Tibial artery (tissue), 4 donors: ENCODE measurements around the gene POLR1E.
"Not testable (repeated sequence)": the region's sequence is repeated elsewhere in the genome, so short reads cannot be mapped to it uniquely, and the experiment has no call there.

Experiments used
- DNase-seq, 2 donors: peaks; one replicate each; pipeline ENCODE4 v3.0.0-alpha.2; 2019
- H3K27ac ChIP-seq, 2 donors: fragments of 200-600 bp; sonication (generic) in 1 of 2; 1 replicate in 1 of 2; 2 replicates in 1 of 2; pipeline ENCODE4 v1.5.1; 2018 to 2019; ENCODE audit warnings: mild to moderate bottlenecking in 1 of 2
- H3K27me3 ChIP-seq, 2 donors: fragments of 200-600 bp; sonication (generic) in 1 of 2; one replicate each; pipeline versions ENCODE4 v1.5.1 to v1.6.0; 2016 to 2019
- H3K36me3 ChIP-seq, 3 donors: fragments of 200-600 bp; sonication (generic) in 2 of 3; one replicate each; pipeline ENCODE4 v1.5.1; 2016 to 2019; ENCODE audit warnings: mild to moderate bottlenecking in 2 of 3
- H3K4me1 ChIP-seq, 4 donors: fragments of 200-600 bp; sonication (generic) in 2 of 4; 1 replicate in 3 of 4; 2 replicates in 1 of 4; pipeline ENCODE4 v1.5.1; 2016 to 2019
- H3K4me3 ChIP-seq, 2 donors: fragments of 200-600 bp; sonication (generic) in 1 of 2; 1 replicate in 1 of 2; 2 replicates in 1 of 2; pipeline ENCODE4 v1.5.1; 2018 to 2019; ENCODE audit warnings: mild to moderate bottlenecking in 2 of 2
- H3K9me3 ChIP-seq, 3 donors: fragments of 200-600 bp; sonication (generic) in 1 of 3; one replicate each; pipeline ENCODE4 v1.5.1; 2016 to 2019
- CTCF ChIP-seq, 2 experiments: fragments of 200-600 bp in 1 of 2; fragments of 450-650 bp in 1 of 2; IDR thresholded peaks; one replicate each; pipeline ENCODE4 v1.5.1; 2017 to 2019; ENCODE audit warnings: antibody characterized with exemption in 2 of 2, mild to moderate bottlenecking in 1 of 2, moderate library complexity in 1 of 2
- intact Hi-C: fragments of 100-400 bp; cut with DNase I; formaldehyde crosslinking; loops from one replicate; pipeline ENCODE4 v1.15.0; 2023; ENCODE audit warnings: low total_unique reads

Gene POLR1E

GRCh38 chr9:37471942-37472684 lies 13.6 kb upstream of the POLR1E start:
- TF ChIP-seq CTCF (IDR thresholded peaks at IDR 0.05), result no peak

GRCh38 chr9:37473982-37474381 lies 11.8 kb upstream of the POLR1E start:
- not testable (repeated sequence) for DNase-seq, H3K4me3 ChIP-seq, H3K27me3 ChIP-seq, H3K36me3 ChIP-seq, H3K9me3 ChIP-seq, H3K27ac ChIP-seq
- intact Hi-C loops, result loop anchor here (5.0 to 10.0 kb wide), 2 partner anchors 52 to 121 kb away; partner anchors contain the start of genes GRHPR and TOMM5
- H3K4me1 ChIP-seq, result peaks cover 0 to 17% (median 3%) of the 10 kb centered on the region in 4 donors

More at GRCh38 chr9:37471942-37472684, 13.6 kb upstream of the POLR1E start:
- H3K27ac ChIP-seq, result peak overlapping the region; percentile 72 to 81
- H3K9me3 ChIP-seq, result no peaks in the 10 kb centered on the region
- H3K36me3 ChIP-seq, result no peaks in the 10 kb centered on the region
- H3K4me1 ChIP-seq, result peaks cover 0 to 17% (median 3%) of the 10 kb centered on the region in 4 donors
- intact Hi-C loops, result loop anchor here (5.0 to 10.0 kb wide), 2 partner anchors 50 to 123 kb away; partner anchors contain the start of genes GRHPR and TOMM5
- DNase-seq, result no peak
- no peaks in the 10 kb centered on the region for H3K27me3 ChIP-seq
- H3K4me3 ChIP-seq, result peak overlapping the region; percentile 40 to 45

- Histone ChIP-seq H3K27me3 (peaks cover 0 to 4% of the 10 kb centered on the region in 2 donors), H3K4me3 (no peak overlapping the region), H3K4me1 (peaks cover 0 to 17% (median 3%) of the 10 kb centered on the region in 4 donors), H3K9me3 (no peaks in the 10 kb centered on the region), H3K36me3 (no peaks in the 10 kb centered on the region), H3K27ac (no peak overlapping the region)
- no peak for TF ChIP-seq CTCF (IDR thresholded peaks at IDR 0.05)
- intact Hi-C loops, result loop anchor here (5.0 to 10.0 kb wide), 2 partner anchors 52 to 120 kb away; partner anchors contain the start of genes GRHPR and TOMM5
- DNase-seq, result no peak
Observed at GRCh38 chr9:37474438-37474837, 11.3 kb upstream of the POLR1E start.

GRCh38 chr9:37476930-37477329 lies 8.8 kb upstream of the POLR1E start:
- Histone ChIP-seq H3K27me3 (peaks cover 0 to 4% of the 10 kb centered on the region in 2 donors), H3K36me3 (no peaks in the 10 kb centered on the region), H3K4me3 (no peak overlapping the region), H3K9me3 (no peaks in the 10 kb centered on the region), H3K4me1 (peaks cover 0 to 14% (median 2%) of the 10 kb centered on the region in 4 donors), H3K27ac (no peak overlapping the region)
- TF ChIP-seq CTCF (IDR thresholded peaks at IDR 0.05), result no peak
- intact Hi-C loops, result loop anchor here (10.0 kb wide), 1 partner anchor 118 kb away; the partner anchor contains the start of gene TOMM5
- no peak for DNase-seq

GRCh38 chr9:37477443-37477842 lies 8.3 kb upstream of the POLR1E start:
- DNase-seq, H3K27ac ChIP-seq, H3K36me3 ChIP-seq, H3K9me3 ChIP-seq, H3K27me3 ChIP-seq, H3K4me3 ChIP-seq, H3K4me1 ChIP-seq: not testable (repeated sequence)
- intact Hi-C loops, result loop anchor here (10.0 kb wide), 1 partner anchor 117 kb away; the partner anchor contains the start of gene TOMM5

- not testable (repeated sequence) for H3K27me3 ChIP-seq, H3K36me3 ChIP-seq, DNase-seq, H3K4me3 ChIP-seq, H3K27ac ChIP-seq, H3K4me1 ChIP-seq, H3K9me3 ChIP-seq
- intact Hi-C loops, result loop anchor here (10.0 kb wide), 1 partner anchor 117 kb away; the partner anchor contains the start of gene TOMM5
Observed at GRCh38 chr9:37477987-37478619, 7.6 kb upstream of the POLR1E start.

- Histone ChIP-seq H3K4me3 (no peak overlapping the region), H3K9me3 (no peaks in the 10 kb centered on the region), H3K27ac (no peak overlapping the region), H3K27me3 (peaks cover 0 to 4% of the 10 kb centered on the region in 2 donors), H3K4me1 (peaks cover 0 to 7% (median 6%) of the 10 kb centered on the region in 4 donors), H3K36me3 (no peaks in the 10 kb centered on the region)
- intact Hi-C loops, result no loop called here
- DNase-seq, result no peak
- TF ChIP-seq CTCF (IDR thresholded peaks at IDR 0.05), result no peak
Observed at GRCh38 chr9:37480759-37481158, 5.0 kb upstream of the POLR1E start.
